ENCODE data around the gene CDON. TPM values are rescaled to one million over a fixed set of nuclear protein-coding genes. Genes with fewer than 3 reads are reported as not detected.

CDON gene
- total RNA-seq, 1 experiment from 2014 or later: 10.1 TPM

GRCh38 chr11:126072141-126072741 lies 9.6 kb upstream of the CDON start:
- no TSS peak for BruUV-seq (replicated peaks)
- H3K4me1 ChIP-seq (ENCODE audit: insufficient read depth, low read length): peaks cover 19% of the 10 kb centered on the region
- H3K4me2 ChIP-seq (ENCODE audit: low read length): peak overlapping the region; percentile 53
- ATAC-seq (peak; percentile 64), DNase-seq (peak; percentile 73)
- no peak for TF ChIP-seq EZH2 (IDR thresholded peaks at IDR 0.05; ENCODE audit: low read length, unreplicated experiment)
- TF ChIP-seq EZH2phosphoT487 (IDR thresholded peaks at IDR 0.05; ENCODE audit: borderline replicate concordance, low read length): no peak
- no peak for TF ChIP-seq CTCF (conservative IDR thresholded peaks at IDR 0.05; ENCODE audit: low read depth, low read length)
- H3K9me3 ChIP-seq (ENCODE audit: low read length): no peaks in the 10 kb centered on the region
- H4K20me1 ChIP-seq (ENCODE audit: low read length): no peaks in the 10 kb centered on the region
- no peaks in the 10 kb centered on the region for H3K27me3 ChIP-seq (ENCODE audit: low read length)
- ChIA-PET CTCF (no interaction called here), POLR2A (ENCODE audit: unreplicated experiment) (no interaction called here)
- H3K9ac ChIP-seq (ENCODE audit: low read length): no peak overlapping the region
- H3F3A ChIP-seq (ENCODE audit: low read length, unreplicated experiment): no peaks in the 10 kb centered on the region
- no peak overlapping the region for H3K27ac ChIP-seq (ENCODE audit: low read length)
- H3K9me2 ChIP-seq (replicated peaks; ENCODE audit: low read length): no peaks in the 10 kb centered on the region
- no peaks in the 10 kb centered on the region for H3K36me3 ChIP-seq (ENCODE audit: low read depth, low read length)
- H3K4me3 ChIP-seq (ENCODE audit: low read length): no peak overlapping the region
- intact Hi-C loops (cut with micrococcal nuclease): no loop called here
- H3K79me2 ChIP-seq (ENCODE audit: low read length): no peaks in the 10 kb centered on the region
- H2AFZ ChIP-seq (ENCODE audit: low read length): no peak overlapping the region

- no peaks in the 10 kb centered on the region for H3F3A ChIP-seq (ENCODE audit: low read length, unreplicated experiment)
- H4K20me1 ChIP-seq (ENCODE audit: low read length): no peaks in the 10 kb centered on the region
- H3K9me2 ChIP-seq (replicated peaks; ENCODE audit: low read length): no peaks in the 10 kb centered on the region
- intact Hi-C loops (cut with micrococcal nuclease): loop anchor here (1.0 to 5.0 kb wide), 2 partner anchors 50 to 69 kb away; no protein-coding TSS in a partner anchor
- ATAC-seq (peak; percentile 0; the same call in 1 of the 2 replicates), DNase-seq (no peak)
- H3K4me2 ChIP-seq (ENCODE audit: low read length): peak overlapping the region; percentile 89
- H3K4me1 ChIP-seq (ENCODE audit: insufficient read depth, low read length): peaks cover 22% of the 10 kb centered on the region
- no peak overlapping the region for H3K27ac ChIP-seq (ENCODE audit: low read length)
- no peaks in the 10 kb centered on the region for H3K79me2 ChIP-seq (ENCODE audit: low read length)
- ChIA-PET POLR2A (ENCODE audit: unreplicated experiment) (no interaction called here), CTCF (no interaction called here)
- H2AFZ ChIP-seq (ENCODE audit: low read length): peak overlapping the region; percentile 94
- no peaks in the 10 kb centered on the region for H3K36me3 ChIP-seq (ENCODE audit: low read depth, low read length)
- H3K27me3 ChIP-seq (ENCODE audit: low read length): no peaks in the 10 kb centered on the region
- H3K4me3 ChIP-seq (ENCODE audit: low read length): peak overlapping the region; percentile 64
- H3K9ac ChIP-seq (ENCODE audit: low read length): no peak overlapping the region
- TF ChIP-seq CTCF (conservative IDR thresholded peaks at IDR 0.05; ENCODE audit: low read depth, low read length): no peak
- TF ChIP-seq EZH2phosphoT487 (IDR thresholded peaks at IDR 0.05; ENCODE audit: borderline replicate concordance, low read length): no peak
- TF ChIP-seq EZH2 (IDR thresholded peaks at IDR 0.05; ENCODE audit: low read length, unreplicated experiment): no peak
- no peaks in the 10 kb centered on the region for H3K9me3 ChIP-seq (ENCODE audit: low read length)
- BruUV-seq (replicated peaks): no TSS peak
Measured at GRCh38 chr11:126063507-126063852, 814 bp upstream of the CDON start.
